Stimulated activated CD8-positive, alpha-beta memory T cell treated with anti-CD3 and anti-CD28 coated beads, Interleukin-12 subunit alpha, Interleukin-12 subunit beta, amount 100 ng/mL, for 24 hours (primary cell): ENCODE data around the gene IQGAP1.
"Not testable (repeated sequence)": the region's sequence is repeated elsewhere in the genome, so short reads cannot be mapped to it uniquely, and the experiment has no call there.

Experiments used
- DNase-seq: peaks from one replicate; pipeline ENCODE4 v3.0.0-alpha.2; 2020; ENCODE audit errors: extremely low read depth

Gene IQGAP1

GRCh38 chr15:90407871-90408317 lies 19.9 kb downstream of the IQGAP1 start:
- no peak for DNase-seq

GRCh38 chr15:90408657-90409056 lies 20.6 kb downstream of the IQGAP1 start:
- DNase-seq = no peak

GRCh38 chr15:90409587-90409986 lies 21.5 kb downstream of the IQGAP1 start:
- DNase-seq = not testable (repeated sequence)

GRCh38 chr15:90410316-90410715 lies 22.3 kb downstream of the IQGAP1 start:
- not testable (repeated sequence) for DNase-seq

- DNase-seq = no peak
Measured at GRCh38 chr15:90411176-90411575, 23.1 kb downstream of the IQGAP1 start.

GRCh38 chr15:90412356-90413194 lies 24.5 kb downstream of the IQGAP1 start:
- DNase-seq = no peak

- DNase-seq = no peak
Measured at GRCh38 chr15:90413411-90414379, 25.7 kb downstream of the IQGAP1 start.

GRCh38 chr15:90414408-90415028 lies 26.5 kb downstream of the IQGAP1 start:
- DNase-seq = no peak

- DNase-seq = not testable (repeated sequence)
Measured at GRCh38 chr15:90416052-90416451, 28.0 kb downstream of the IQGAP1 start.

GRCh38 chr15:90418627-90419026 lies 30.6 kb downstream of the IQGAP1 start:
- DNase-seq = no peak

- DNase-seq = no peak
Measured at GRCh38 chr15:90419206-90419605, 31.2 kb downstream of the IQGAP1 start.

- no peak for DNase-seq
Measured at GRCh38 chr15:90419738-90420406, 31.8 kb downstream of the IQGAP1 start.

GRCh38 chr15:90420451-90420850 lies 32.4 kb downstream of the IQGAP1 start:
- DNase-seq = no peak

- DNase-seq = no peak
Measured at GRCh38 chr15:90421527-90421926, 33.5 kb downstream of the IQGAP1 start.

GRCh38 chr15:90422043-90422442 lies 34.0 kb downstream of the IQGAP1 start:
- no peak for DNase-seq

- no peak for DNase-seq
Measured at GRCh38 chr15:90422936-90423335, 34.9 kb downstream of the IQGAP1 start.

GRCh38 chr15:90423801-90424319 lies 35.8 kb downstream of the IQGAP1 start:
- DNase-seq = no peak

- DNase-seq = no peak
Measured at GRCh38 chr15:90425726-90426346, 37.8 kb downstream of the IQGAP1 start.

GRCh38 chr15:90427185-90427584 lies 39.1 kb downstream of the IQGAP1 start:
- no peak for DNase-seq

- DNase-seq = no peak
Measured at GRCh38 chr15:90432253-90432652, 44.2 kb downstream of the IQGAP1 start.
